ENCODE measurements around the gene KPNA1.

KPNA1 gene

DNA sequence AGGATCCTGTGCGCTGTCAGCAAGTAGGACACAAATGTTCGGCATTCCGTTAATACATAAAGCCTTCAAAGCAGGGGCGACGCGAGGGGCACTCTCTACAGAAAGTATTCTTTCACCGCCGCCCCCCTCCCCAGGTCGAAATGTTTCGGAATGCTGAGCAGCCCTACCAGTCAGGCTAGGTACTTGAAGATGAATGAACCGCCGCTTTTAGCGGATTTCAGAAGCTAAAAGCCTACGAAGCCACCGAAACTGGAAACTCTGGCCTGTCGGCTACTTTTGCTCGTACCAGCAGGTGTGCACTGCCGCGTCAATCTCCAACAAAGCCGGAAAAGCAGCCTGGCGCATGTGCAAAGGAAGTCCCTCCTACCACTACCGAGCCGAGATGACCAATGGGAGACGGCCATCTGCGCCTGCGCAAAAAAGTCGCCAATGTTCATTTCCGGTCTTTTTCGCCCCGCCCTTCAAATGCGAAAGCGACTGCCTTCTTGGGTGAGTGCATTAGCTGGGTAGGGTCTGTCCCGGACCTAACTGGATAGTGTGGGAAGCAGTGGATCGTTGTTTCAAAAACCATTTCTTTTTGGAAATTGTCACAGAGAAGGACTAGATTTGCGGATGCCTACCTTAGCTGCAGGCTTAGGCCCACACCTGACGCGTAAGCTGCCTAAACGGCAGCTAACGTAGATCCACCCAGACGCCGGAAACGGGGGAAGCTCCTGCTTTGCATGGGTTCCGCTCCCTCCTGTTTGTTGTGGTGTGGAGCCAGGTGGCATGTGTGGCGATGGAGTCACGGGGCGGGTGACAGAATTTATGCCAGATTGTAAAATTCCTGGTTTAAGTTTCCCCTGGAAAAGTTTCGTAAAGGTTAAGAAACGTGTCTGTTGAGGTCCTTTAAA, 98.7 kb downstream of the KPNA1 start, which contains the start of gene WDR5B:
Gene WDR5B (minus strand): TSS at position 301 of the 893 bp plus-strand sequence. CDS start 534 bp downstream, outside the sequence.
- peak; percentile 99 for DNase-seq (ENCODE audit: low spot score)
- peak within 1 kb of the TSS; percentile 78 for H3K4me3 ChIP-seq
- peak within 1 kb of the TSS; percentile 90 to 92 for H3K27ac ChIP-seq
- TF ChIP-seq, protein P1, sequence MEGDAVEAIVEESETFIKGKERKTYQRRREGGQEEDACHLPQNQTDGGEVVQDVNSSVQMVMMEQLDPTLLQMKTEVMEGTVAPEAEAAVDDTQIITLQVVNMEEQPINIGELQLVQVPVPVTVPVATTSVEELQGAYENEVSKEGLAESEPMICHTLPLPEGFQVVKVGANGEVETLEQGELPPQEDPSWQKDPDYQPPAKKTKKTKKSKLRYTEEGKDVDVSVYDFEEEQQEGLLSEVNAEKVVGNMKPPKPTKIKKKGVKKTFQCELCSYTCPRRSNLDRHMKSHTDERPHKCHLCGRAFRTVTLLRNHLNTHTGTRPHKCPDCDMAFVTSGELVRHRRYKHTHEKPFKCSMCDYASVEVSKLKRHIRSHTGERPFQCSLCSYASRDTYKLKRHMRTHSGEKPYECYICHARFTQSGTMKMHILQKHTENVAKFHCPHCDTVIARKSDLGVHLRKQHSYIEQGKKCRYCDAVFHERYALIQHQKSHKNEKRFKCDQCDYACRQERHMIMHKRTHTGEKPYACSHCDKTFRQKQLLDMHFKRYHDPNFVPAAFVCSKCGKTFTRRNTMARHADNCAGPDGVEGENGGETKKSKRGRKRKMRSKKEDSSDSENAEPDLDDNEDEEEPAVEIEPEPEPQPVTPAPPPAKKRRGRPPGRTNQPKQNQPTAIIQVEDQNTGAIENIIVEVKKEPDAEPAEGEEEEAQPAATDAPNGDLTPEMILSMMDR (IDR thresholded peaks at IDR 0.05) = no peak

GRCh38 chr3:122415104-122415744, 99.5 kb downstream of the KPNA1 start:
- H3K27ac ChIP-seq = peak overlapping the region; percentile 90 to 92
- H3K4me3 ChIP-seq = peak overlapping the region; percentile 78
- TF ChIP-seq, protein P1 (IDR thresholded peaks at IDR 0.05) = no peak
- no peak for DNase-seq (ENCODE audit: low spot score)

DNA sequence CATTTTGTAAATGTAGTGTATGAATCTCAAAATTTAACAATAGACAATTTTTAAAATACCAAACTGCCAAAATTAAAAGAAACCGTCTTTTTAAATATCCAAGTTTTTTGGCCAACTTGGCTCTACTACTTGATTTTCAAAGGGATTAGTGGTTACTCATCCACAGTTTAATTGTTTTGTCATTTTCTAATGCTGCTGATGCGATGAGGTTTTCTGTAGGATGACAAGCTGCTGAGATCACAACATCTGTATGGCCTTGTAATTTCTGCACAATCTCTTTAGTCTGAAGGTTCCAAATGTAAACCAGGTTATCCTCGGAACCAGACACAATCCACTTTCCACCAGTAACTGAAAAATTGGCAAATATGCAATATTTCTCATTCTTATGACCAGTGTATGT, 100.3 kb downstream of the KPNA1 start:
- TF ChIP-seq, protein P1 (IDR thresholded peaks at IDR 0.05) = no peak
- H3K27ac ChIP-seq = no peak overlapping the region
- no peak for DNase-seq (ENCODE audit: low spot score)
- H3K4me3 ChIP-seq = no peak overlapping the region

- DNase-seq (ENCODE audit: low spot score) = no peak
- TF ChIP-seq, protein P1 (IDR thresholded peaks at IDR 0.05) = no peak
- no peak overlapping the region for H3K27ac ChIP-seq
- H3K4me3 ChIP-seq = no peak overlapping the region
Observed at GRCh38 chr3:122410639-122411038, 104.1 kb downstream of the KPNA1 start.

- TF ChIP-seq, protein P1 (IDR thresholded peaks at IDR 0.05) = no peak
- DNase-seq (ENCODE audit: low spot score) = no peak
- no peak overlapping the region for H3K27ac ChIP-seq
- no peak overlapping the region for H3K4me3 ChIP-seq
Observed at GRCh38 chr3:122410111-122410510, 104.6 kb downstream of the KPNA1 start.

- TF ChIP-seq, protein P1 (IDR thresholded peaks at IDR 0.05) = no peak
- Histone ChIP-seq H3K4me3 (no peak overlapping the region), H3K27ac (peak overlapping the region in 1 of 2 donors; percentile 26)
- no peak for DNase-seq (ENCODE audit: low spot score)
Observed at GRCh38 chr3:122409446-122409845, 105.3 kb downstream of the KPNA1 start.

All from coronary artery (tissue), 2 donors.